Hematopoietic multipotent progenitor cell treated with erythropoietin and hydrocortisone succinate and interleukin-3 and kit ligand, for 4 days (in vitro differentiated cells): ENCODE measurements around the gene NTMT2.
"Not testable (repeated sequence)": the region's sequence is repeated elsewhere in the genome, so short reads cannot be mapped to it uniquely, and the experiment has no call there.

Source experiments
- DNase-seq: peaks from one replicate; pipeline ENCODE4 v3.0.0-alpha.2; 2015

Gene NTMT2

DNA sequence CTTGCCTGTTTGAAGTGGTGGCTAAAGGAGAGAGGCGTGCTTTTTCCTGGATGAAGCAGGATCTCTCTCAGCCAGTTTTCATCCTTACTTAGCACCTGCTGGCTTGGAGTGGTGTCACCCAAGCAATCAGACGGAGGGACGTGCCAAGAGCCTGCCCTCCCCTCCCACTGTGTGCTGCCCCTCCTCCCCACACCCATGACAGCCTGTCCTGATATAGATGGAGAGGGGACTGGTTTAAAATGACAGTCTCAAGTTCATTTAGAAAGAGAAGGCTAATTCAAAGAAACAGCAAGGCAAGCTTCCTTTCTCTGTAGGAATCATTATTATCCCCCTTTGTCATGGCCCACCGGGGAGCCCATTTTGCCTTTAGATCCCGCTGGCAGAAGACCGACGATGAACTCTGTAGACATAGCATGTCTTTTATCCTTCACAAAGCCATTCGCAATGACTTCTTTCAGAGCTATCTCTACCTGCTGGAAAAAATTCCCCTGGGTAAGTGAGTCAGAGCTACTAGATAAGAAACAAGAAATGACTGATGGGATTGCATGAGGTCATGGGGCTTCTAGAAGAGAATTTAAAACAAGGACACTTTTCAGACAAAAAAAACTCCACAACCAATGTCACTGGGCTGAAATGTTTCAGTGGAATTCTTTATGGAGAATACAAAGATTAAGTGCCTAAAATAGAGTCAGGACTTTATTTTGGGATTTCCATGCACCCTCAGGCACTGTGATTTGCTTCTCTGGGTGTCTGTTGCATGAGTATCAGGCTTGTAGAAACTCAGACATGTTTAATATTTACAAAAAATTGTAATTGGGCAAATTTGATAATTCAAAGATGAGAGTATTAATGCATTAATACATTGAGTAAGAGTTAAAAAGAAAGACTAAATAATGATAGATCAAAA lies at the start of gene NTMT2:
TSS of gene NTMT2 (plus strand) at position 190 of the 907 bp plus-strand sequence. CDS start at position 339, 149 bp downstream.
- no peak for DNase-seq

DNA sequence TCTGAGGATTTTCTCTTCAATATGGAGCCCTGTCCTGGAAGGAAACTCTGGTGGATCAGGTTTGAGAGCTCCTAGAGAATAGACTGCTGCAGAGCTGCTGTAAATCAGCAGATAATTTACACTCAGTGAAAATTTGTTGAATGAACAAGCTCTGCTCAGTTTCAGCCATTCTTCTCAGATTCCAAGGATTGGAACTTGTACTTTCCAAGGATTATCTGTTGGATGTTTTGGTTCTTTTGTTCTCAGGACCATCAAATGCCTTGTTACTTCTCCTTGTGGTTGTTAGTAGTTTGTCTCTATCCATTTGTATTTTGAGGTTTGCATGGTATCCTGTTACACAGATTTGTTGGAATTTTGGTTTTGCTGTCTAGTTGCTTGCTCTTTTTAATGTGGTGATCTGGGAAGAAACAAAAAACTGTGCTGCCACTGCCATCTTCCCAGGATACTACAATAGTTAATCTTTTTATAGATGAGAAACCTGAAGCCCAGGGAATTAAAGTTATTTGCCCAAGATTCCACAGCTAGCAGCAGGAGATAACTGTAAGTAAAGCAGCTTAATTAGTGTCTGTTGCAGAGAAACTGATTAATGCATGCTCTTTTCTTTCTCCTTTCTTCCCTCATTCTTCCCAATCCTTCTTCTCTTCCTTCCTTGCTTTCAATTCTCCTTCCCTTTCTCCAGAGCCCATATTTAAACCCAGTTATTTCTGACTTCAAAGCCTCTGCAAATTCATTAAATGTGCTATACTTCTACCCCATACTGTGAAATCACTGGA lies 49.6 kb upstream of the NTMT2 start:
- DNase-seq = no peak

DNA sequence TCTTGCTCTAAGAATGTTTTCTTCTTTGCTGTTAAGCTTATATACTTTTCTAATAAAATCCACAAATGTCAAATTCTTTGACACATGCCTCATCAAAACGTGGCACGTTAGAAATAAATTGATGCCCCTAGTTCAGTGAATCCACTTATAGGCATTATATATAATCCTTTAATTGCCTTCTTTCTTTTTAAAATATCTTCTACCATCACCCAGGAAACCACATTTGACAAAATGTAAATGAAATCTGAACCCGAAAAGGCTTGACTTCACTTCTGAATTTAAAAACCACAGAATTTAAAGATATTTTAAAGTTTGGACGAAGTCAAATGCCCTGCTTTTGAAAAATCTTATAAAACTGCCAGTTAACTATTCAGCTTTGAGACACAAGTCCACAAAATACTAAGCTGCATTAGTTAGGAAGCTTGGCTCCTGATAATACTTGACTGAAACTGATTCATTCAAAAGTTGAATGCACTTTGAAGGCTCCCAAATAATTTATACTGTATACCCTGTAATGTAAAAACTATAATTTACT lies 48.9 kb upstream of the NTMT2 start:
- no peak for DNase-seq

DNA sequence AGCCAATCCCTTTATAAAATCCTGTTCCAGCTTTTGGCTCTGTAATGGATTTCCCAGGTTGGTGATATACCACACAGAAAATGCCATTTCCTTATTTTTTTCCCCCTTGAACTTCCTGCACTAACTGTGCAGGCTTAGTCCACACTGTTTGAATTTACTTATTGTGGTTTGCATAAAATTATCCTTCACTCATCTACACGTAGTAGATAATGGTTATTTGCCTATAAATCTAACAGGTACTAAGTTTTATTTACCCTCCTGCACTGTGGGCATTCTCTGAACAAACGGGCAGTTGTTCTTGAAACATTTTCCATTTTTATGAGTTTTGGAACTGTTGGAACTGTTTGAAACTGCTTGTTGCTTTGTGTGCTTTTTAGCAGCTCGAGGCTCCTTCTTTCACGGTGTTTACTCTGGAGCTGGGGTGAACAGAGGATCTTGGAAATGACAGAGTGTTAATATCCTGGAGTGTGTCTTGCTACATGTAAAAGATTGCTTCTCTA lies 48.3 kb upstream of the NTMT2 start:
- no peak for DNase-seq

DNA sequence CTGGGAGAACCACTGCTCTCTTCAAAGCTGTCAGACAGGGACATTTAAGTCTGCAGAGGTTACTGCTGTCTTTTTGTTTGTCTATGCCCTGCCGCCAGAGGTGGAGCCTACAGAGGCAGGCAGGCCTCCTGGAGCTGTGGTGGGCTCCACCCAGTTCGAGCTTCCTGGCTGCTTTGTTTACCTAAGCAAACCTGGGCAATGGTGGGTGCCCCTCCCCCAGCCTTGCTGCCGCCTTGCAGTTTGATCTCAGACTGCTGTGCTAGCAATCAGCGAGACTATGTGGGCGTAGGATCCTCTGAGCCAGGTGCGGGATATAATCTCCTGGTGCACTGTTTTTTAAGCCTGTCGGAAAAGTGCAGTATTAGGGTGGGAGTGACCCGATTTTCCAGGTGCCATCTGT lies 32.6 kb upstream of the NTMT2 start:
- not testable (repeated sequence) for DNase-seq

DNA sequence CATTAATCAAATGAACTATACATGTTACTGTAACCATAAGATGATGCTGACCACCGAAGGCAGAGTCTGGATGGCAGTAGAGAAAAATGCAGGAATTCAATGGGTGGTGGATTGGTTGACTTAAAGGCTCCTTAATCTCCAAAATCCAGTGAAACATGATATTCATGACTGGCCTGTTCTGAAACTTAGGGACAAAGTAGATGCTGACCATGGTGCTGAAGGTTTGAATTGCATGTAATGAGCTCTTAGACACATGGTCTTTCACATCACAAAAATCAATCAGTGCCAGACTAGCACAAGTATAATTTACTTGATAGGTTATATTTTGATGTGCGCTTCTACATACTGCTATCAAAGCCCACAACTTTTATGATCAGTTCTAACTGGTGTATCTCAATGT lies 30.9 kb upstream of the NTMT2 start:
- DNase-seq = peak; percentile 40

DNA sequence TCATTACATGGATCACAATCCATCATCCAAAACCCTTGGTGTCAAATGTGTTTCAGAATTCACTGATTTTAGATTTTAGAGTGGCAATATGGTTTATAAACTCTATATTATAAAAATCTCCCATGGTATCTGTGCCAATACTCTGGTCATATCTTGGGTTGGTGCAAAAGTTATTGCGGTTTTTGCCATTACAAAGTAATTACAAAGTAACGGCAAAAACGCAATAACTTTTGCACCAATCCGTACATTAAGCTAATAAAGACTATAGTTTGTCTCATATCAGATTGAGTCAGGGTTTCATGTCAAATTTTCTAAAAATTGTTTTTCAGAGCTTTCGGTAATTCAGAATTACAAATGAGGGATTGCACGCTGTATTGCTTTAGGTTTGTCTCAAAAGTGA lies 23.4 kb upstream of the NTMT2 start:
- DNase-seq = no peak

DNA sequence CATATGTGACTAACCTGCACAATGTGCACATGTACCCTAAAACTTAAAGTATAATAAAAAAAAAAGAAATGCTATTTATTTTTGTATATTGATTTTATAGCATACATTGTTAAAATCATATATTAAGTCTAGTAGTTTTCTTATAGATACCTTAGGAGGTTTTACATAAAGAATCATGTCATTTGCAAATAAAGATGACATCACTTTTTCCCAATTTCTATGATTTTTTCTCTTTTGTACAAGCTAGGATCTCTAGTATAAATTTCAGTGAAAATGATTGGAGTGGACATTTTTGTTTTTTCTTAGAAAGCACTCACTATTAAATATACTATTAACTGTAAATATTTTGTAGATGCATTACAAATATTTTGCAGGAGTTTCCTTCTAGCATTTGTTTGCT lies 20.5 kb upstream of the NTMT2 start:
- no peak for DNase-seq

DNA sequence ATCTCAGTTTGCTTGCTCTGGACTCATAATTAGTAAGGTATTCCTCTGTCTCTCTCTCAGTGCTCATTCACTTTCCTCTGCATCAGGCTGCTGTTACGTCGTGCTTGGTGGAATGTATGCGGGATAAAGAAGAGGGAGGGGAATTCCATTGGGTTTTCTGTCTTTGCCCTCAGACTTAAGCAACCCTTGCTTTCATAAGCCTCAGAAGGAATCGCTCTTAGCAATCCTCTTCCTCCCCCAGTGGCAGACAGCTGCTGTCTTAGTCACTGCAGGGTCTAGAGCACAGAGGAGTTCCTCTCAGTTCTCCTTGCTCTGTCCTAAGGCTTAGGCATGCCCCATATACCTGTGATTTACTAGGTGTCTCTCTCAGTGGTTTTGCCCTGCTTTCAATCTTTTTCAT lies 19.1 kb upstream of the NTMT2 start:
- no peak for DNase-seq

DNA sequence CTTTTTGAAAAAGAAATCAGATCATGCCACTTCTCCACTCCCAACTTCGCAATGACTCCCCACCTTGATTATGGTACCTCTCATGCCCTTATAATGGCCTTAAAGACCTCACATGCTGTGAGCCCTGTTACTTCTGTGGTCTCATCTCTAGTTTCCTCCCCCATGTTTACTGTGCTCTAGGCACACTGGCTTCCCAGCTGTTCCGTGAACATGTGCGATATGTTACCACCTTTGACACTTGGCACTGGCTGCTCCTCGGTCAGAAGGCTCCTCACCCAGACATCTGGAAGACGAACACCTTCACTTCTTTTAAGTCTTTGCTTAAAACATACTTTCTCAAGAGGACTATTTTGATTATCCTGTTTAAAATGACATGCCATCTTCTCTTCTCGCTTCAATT lies 14.3 kb upstream of the NTMT2 start:
- no peak for DNase-seq

DNA sequence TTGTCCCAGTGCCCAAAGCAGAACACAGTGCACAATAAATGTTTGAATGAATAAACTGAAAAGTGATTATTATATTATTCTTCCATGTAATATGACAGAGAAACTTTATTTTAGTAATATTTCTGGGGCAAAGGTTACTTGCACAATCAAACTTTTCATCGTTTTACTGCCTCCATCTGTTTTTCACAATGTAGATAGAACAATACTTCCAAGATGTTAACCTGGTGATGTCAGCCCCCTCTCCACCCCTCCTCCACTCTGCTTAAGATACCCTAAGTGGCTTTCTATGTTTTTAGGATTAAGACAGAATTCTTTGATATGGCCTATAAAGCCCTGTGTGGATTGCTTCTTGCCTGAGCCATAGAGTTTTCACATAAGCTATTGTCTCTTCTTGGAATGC lies 13.8 kb upstream of the NTMT2 start:
- no peak for DNase-seq

DNA sequence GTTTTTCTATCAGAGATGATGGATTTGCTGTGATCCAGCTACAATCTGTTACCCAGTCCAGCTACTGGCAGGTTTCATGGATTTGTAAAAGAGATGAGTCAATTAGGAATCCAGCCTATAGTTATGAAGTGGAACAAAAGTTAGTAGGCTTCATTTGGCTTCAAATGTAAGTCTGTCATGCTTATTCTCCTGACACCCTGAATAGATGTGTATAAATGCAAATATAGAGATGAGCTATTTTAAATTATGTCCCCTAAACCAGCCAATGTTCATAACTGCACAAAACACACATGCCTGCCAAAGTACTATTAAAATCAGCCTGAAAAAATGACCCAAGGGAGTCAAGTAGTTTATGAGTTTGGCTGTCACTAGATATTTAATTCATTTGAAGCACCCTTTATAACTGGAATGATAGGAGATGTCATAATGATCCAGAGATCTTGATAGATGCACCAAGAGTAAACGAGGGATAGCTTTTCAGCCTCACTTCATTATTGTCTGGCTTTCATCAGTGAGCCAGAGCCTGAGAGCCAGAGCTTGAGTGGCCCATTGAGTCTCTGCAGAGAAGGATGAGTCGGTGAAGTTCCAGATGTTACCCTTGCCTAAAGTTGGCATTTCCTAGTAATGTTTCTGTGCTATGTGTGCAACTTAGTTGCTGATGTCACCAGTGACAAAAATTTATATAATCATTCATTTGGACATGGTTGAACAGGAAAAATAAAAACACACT lies 11.8 kb upstream of the NTMT2 start:
- no peak for DNase-seq

DNA sequence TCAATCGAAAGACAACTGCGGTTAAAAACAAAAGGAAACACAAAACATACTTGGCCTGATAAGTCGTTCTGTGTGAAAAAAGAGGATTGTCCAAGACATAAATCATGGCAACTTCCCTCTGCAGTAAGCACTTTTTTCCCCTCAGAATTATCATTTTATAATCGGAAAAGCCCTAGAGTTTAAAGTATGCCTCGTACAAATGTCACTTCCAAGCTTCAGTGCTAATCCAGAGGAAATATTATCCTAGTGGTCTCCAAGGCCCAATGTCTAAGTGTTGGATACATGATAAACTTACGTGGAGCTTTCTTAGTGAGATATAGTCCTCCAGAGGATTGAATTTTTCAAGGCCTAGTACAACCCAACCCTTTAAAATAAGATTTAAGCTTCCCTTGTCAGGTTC lies 11.2 kb upstream of the NTMT2 start:
- no peak for DNase-seq

DNA sequence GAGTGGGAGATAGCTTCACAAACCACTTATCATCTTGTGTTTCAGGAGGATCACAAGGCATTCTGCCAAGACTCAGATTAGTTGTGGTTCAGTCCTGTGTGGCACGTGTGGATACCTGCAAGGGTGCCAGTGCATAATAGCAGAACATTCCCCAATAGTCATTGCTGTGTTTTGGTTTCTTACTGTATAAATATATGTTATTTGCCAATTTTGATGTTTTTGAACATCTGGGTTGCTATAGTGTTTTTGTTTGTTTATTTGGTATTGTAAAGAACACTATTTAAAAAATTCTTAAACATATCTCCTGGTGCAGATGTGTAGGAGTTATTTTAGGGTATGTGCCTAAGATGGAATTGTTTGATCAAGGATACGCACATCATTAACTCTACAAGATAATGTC lies 5.4 kb upstream of the NTMT2 start:
- no peak for DNase-seq

DNA sequence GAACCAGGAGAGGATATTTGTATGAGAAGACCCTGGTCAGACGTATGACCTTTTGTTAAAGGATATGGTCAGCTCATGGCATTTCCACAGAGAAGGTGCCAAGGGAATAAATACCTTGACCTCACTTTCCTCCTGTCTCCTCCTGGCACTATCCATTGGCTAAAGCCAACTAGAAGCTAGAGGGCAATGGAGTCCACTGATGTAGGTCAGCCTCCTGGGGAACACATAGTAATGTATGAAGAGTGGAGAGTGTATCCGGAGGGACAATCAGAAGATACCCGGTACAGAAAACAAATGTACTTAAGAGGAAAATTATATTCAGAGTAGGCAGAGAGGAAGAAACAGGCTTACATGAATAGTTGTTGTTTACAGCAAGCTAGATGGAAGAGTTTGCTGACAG lies 698 bp upstream of the NTMT2 start:
- no peak for DNase-seq

DNA sequence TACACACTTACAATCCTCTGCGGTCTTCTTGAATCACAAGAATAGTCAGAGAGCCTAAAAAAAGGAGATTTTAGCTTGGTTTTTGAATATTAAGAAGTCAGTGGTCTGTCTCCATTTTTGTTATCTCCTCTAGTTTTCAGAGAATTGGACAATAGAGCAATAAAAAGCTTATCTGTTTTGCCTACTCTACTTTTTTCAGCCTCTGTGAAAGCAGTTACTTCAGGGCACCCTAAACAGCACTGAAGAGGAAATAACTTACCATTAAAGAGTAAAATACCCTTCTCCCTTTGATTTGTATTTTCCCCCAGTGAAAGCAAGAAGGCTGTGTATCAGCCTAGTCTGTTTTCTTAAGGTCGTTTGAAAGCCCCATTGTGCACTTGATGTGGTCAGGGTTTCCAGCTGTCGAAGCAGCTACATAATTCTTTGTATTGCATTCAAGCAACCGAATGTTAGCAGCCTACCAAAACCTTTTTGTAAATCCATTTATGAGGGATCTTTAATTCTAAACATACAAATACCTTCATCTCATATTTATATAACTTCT lies 1.0 kb downstream of the NTMT2 start:
- no peak for DNase-seq

DNA sequence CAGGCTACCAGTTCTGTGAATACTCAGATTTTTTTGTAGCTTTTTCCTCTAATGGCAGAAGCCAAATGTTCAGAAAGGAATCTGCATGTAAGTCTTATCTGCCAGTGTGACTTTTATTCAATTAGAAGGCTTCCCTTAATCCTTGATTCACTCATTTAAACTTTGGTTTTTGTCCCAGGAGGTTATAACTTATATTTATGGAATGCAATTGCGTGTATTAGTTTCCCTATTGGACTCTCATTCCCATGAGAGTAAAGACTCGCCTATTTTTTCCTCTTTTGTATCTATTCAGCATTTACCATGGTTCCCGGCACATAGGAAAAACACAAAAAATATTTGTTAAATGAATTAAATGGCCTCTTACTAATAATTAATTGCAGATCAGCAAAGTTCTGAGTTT lies 3.5 kb downstream of the NTMT2 start:
- DNase-seq = no peak

DNA sequence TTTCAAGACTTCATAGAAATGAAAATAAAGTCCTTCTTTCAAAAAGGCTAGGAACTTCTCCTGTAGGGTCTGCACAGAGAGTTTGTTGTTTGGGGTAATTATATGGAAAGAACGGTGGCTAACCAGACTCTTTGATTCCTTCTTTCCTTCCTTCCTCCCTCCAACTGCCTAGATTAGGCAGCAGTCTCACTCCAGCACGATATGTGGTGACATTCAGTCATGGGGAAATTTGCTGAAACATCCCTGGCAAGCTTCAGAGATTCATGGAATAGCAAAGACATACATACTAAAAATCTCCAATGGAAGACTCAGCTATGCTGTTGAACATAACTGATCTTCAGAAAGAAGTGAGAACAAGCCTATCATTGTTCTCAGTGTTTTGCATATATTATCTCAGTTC lies 4.3 kb downstream of the NTMT2 start:
- DNase-seq = no peak

DNA sequence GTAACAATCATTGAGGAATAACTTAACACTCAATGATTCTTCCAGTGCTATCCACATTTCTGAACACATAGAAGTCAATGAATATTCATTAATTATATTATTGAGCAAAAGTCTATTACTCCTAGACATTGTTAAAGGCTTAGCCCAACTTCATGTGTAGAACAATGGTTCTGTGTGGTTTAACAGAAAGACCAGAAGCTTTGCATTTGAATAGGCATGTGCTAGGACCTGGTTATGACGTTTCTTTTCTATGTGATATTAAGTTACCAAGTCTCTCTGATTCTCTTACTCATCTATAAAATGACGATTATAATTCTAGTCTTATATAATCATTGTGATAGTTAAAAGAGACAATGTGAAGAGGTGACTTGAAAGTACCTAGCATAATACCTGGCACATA lies 5.2 kb downstream of the NTMT2 start:
- no peak for DNase-seq

DNA sequence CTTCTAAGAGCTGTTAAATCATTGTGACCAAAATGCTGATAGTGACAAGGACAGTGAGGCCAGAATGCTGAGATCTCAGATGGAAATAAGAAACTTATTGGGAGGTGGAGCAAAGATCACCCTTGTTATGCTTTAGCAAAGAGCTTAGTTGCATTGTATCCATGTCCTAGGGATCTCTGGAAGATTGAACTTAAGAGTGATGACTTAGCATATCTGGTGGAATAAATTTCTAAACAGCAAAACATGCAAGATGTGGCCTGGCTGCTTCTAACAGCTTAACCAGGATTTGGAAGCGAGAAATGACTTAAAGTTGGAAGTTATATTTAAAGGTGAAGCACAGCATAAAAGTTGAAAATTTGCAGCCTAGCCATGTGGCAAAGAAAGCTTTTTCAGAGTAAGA lies 7.7 kb downstream of the NTMT2 start:
- DNase-seq = no peak

DNA sequence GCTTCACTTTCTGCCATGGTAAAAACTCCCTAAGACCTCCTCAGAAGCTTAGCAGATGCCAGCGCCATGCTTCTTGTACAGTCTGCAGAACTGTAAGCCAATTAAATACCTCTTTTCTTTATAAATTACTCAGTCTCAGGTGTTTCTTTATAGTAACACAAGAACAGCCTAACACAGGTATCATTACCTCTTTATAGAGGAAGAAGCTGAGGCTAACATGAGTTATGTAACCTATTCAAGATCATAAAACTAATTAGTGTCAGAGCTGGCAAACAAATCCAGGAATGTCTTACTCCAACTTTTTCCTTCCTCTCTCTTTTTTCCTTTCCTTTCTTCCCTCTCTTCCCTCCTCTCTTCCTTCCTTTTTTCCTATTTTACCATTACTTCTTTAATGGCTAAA lies 9.3 kb downstream of the NTMT2 start:
- no peak for DNase-seq

DNA sequence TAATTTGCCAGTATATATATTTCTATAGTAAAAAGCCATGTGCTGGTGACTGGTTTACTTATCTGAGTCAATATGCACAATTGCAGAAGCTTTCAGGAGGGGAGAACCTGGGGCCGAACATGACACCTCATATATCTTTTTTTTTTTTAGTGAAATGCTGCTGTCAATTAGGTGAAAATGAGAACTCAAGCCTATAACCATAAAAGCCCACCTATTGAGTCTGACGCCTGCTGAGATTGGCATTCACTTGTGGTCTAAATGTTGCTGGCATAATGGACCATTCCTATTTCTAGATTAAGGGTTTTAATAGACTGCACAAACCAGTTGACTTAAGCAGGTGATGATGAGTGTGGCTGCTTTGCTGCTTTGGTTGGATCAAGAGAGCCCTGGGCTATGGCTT lies 10.8 kb downstream of the NTMT2 start:
- DNase-seq = no peak

DNA sequence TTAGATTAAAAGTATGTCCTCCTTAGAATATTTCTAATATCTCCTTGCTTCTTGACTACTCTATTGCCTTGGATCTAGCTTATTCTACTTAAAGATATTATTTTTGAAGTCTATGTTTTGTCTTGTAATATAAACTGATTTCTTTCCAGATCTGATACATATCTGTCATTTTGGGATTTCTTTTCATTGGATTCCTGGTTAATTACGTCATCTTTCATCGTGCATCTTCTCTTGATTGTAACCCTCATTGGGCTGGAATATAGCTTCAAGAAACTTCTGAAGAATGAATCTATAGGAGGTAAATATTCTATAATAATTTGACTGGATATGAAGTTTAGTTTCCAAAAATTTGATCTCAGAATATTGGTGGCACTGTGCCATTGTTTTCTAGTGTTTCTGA lies 12.1 kb downstream of the NTMT2 start:
- DNase-seq = no peak
